DMS53 treated with DMSO at 0.1 percent for 48 hours (cell line): ENCODE data around the gene TNS3.

ENCODE experiments used
- DNase-seq: peaks from one replicate; lab custom pipeline; 2025; ENCODE audit not compliant: unreplicated experiment; lab: John Stamatoyannopoulos, UW

Gene TNS3

GRCh38 chr7:47335557-47336471 lies 246.1 kb downstream of the TNS3 start:
- DNase-seq: no peak

DNA sequence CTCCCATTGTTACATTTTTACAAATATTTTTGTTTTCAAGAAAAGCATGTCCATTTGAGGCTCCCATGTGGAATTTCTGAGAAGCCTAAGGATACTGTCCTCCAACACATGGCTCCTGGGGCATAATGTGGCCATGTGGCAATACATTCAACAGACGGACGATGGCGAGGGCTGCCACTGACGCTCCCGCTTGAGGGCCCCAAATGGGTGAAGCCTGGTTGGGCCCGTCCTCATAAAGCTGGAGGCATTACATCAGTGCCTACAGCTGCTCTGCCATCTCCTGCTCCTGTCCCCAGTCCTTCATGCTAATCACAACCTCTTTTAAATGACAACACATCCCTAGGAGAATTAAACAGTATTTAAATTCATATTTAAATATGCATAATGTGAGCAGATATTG lies 246.8 kb downstream of the TNS3 start:
- no peak for DNase-seq

GRCh38 chr7:47333959-47334358 lies 248.0 kb downstream of the TNS3 start:
- DNase-seq: no peak

- DNase-seq: no peak
Observed at GRCh38 chr7:47333554-47333887, 248.4 kb downstream of the TNS3 start.

DNA sequence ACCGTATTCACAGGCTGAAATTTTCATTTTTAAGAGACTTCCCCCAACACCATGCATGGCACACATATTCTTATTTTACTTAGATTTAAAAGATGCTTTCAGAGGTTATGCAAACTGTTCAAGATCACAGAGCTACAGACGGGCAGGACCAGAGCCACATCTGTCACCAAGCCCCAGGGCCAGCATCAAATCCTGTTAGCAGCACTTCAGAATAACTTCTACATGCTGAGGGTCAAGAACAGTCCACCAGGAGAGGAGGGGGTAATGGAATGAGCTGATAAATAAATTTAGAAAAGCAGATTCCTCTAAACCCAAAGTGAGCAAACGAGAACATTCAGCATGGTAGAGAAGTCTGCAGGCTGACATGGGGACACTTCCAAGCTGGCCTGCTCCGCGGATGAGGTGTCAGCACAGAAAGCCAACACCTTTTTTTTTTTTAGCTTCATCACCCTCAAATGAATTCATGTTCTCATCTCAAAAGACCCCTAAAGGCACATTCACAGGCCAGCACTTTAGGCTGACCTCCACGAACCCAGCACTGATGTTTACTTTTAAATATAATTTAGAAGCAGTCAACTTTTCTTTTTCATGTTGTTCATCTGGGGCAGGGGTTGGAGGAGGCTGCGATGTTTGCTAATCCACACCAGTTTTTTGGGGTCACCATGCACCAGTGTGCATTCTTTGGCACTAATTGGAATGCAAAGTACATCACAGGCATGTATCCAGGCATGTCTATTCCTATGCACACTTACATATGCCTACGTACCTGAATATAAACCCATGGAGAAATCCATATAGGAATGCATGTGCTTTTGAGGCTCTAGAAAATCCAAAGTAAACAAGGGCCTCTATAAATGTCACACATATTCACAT lies 249.0 kb downstream of the TNS3 start:
- no peak for DNase-seq

- DNase-seq: no peak
Observed at GRCh38 chr7:47332213-47332612, 249.7 kb downstream of the TNS3 start.

DNA sequence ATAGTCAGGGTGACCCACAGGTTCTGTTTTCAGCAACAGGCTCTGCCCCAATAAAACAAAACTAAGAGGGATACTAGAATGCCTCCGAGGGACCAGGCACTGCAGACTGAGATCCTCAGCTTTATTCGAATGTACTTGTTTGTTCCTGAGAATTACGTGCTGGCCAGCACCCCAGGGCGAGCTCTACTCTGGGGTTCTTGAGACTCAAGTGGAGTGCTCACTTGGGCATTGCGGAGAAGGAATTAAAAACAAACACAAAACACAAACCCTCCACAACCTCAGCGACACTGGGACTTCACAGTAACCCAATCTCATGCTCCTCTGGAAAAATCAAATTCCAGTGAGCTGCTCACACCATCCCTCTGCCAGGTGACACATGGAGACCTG lies 250.7 kb downstream of the TNS3 start:
- no peak for DNase-seq

- no peak for DNase-seq
Observed at GRCh38 chr7:47330561-47331178, 251.2 kb downstream of the TNS3 start.

DNA sequence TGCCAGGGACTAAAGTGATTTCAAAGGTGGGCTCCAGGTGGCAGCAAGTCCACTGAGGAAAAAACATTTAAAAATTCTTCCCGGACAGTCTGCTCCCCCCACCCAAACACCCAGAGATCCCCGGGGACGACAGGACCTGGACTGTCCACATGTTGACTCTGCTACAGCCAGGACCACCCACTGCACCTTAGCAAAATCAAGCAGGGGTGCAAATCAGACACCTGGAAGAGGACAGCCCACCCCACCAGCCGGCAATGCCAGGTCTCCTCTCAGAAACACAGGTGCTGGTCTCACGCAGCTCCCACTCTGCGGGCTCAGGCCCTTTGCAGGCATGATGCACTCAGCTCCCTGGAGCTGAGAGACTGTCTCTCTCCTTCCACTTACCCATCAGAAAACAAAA lies 251.9 kb downstream of the TNS3 start:
- no peak for DNase-seq

DNA sequence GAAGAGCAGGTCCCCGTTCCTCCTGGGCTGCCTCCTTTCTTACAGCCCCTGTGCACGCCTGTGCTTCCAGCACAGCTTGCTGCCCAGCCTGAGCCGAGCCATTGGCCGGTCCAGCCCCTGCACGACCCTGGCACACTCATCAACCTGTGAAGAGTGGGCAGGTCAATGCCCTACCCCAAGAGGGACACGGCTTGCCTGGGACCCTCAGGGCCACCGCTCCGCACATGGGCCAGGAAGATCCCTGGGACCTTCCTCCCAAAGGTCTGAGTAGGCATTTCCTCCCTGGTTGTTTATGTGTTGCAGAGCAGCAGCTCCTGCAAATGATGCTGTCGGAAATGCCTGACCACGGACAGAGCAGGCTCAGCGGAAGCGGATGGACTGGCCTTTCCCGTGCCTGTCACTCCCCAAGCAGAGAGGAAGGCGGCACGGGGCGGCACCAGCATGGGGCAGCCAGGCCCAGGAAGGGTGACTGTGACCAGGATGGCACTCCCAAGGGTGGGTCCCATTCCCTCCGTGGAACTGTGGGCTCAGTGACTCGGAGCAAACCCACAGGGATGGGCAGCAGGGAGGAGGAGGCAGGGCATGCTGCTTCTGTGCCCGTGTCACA lies 252.5 kb downstream of the TNS3 start:
- no peak for DNase-seq

GRCh38 chr7:47328392-47329319 lies 253.3 kb downstream of the TNS3 start:
- DNase-seq: no peak

- no peak for DNase-seq
Observed at GRCh38 chr7:47327698-47328391, 254.1 kb downstream of the TNS3 start.

DNA sequence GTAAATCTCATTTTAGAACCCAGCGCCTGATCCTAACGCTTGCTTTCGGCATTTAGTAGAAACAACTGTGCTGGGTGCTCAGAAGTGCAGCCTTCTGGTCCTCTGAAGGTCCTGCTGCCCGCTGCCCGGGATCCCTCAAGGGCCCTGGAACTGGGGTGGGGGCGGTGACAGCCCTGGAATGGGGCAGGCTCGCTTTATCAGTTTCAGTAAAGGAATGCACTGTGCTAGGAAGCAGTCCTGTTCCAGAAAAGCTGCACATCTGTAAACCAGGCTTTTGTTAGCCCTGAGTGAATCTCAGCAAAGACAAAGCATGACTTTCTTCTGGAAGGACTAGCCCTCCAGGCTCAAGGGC lies 254.6 kb downstream of the TNS3 start:
- DNase-seq: no peak

DNA sequence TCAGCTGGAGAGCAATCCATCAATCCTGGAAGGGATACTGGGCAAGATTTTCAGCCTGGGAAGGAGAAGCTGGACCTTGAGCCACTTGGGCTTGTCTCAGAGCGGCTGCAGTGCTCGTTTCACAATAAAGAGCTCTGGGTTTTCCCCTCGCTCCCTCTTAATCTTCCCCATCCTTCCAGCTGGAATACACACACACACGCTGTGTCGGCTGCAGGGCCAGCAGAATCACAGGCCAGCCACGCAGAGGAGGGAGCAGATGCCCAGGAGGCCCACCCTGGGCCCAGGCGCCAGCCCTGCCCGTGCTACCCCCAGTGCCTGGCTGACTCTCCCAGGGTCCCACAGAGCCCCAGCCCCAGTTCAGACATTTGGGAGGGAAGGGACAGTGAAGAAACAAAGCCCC lies 255.1 kb downstream of the TNS3 start:
- no peak for DNase-seq

DNA sequence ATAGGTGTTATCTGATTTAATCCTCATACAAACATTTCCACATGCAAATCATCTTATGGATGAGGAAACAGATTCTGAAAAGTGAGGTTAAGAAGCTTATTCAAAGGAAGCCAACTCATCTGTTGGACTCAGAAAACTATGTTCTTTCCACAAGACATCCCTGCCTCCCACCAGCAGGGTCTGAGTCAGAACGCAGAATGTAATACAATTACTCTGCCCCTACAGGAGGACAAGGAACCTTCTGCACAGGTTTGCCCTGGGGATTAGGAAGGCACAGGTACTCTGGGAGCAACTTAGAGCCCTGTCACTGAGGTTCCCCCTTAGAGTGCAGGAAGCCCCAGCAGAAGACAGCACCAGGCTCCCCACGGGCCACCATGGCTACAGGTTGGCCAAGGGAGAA lies 255.7 kb downstream of the TNS3 start:
- no peak for DNase-seq

DNA sequence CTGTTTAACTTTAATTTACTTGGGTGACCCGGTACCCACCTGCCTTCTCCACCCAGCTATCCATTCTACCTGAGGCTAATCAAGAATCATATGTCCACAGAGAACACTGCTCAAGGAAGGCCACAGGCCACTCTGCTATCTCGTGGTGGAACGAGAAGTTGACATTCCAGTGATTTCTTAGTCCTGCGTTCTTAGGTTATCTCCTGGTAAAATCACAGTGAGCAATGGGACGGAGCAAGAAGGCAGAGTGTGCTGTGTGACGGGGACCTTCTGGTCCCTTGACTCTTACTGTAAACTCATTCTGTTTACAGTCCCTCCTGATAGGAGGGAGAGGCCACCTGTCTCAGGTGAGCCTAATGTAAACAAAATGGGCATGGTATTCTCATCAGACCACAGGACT lies 256.6 kb downstream of the TNS3 start:
- peak; percentile 45 for DNase-seq

DNA sequence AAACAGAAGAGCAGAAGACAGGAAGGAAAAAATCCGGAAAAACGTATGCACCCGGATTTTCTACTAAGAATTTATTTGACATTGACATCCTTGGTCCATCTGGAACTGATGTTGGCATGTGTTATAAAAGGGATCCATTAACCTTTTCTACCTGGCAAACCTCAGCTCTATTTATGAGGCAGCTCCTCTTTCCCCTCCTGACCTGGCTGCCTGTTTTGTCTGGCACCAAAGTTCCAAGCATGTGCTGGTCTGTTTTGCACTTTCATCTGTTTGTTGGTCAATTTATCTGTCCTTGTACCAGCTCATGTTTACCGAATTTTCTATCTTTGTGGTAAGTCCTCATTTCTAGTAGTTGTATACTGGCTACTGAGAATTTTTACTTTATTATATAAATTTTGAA lies 258.0 kb downstream of the TNS3 start:
- no peak for DNase-seq

GRCh38 chr7:47322731-47323130 lies 259.2 kb downstream of the TNS3 start:
- DNase-seq: no peak

DNA sequence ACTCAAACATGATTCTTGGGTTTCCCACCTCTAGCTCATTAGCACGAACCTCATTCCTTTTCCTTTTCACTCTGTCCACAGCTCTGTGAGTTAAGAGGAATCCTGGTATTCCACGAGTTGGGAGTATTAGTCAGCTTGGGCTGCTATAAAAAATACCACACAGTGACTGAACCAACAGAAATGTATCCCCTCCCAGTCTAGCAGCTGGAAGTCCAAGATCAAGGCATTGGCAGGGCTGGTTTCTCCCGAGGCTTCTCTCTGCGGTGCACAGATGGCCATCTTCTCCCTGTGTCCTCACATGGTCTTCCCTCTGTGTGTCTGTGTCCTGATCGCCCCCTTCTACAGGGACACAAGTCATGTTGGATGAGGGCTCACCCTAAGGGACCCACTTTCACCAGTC lies 261.6 kb downstream of the TNS3 start:
- DNase-seq: no peak
